Measurements from ENCODE around the gene PRX.
"Not testable (repeated sequence)": the region's sequence is repeated elsewhere in the genome, so short reads cannot be mapped to it uniquely, and the experiment has no call there.

PRX gene

GRCh38 chr19:40414542-40415535 lies 1.7 kb upstream of the PRX start:
- no peak for DNase-seq
- TF ChIP-seq GATA1 (IDR thresholded peaks at IDR 0.05; ENCODE audit: low read depth, low read length) (no peak), POLR2A (IDR thresholded peaks at IDR 0.05; ENCODE audit: low read length) (no peak)

GRCh38 chr19:40412866-40413265 lies 312 bp downstream of the PRX start:
- TF ChIP-seq GATA1 (IDR thresholded peaks at IDR 0.05; ENCODE audit: low read depth, low read length) (no peak), POLR2A (IDR thresholded peaks at IDR 0.05; ENCODE audit: low read length) (no peak)
- DNase-seq: no peak

- TF ChIP-seq POLR2A (IDR thresholded peaks at IDR 0.05; ENCODE audit: low read length) (no peak), GATA1 (IDR thresholded peaks at IDR 0.05; ENCODE audit: low read depth, low read length) (no peak)
- DNase-seq: no peak
Measured at GRCh38 chr19:40411958-40412499, 1.1 kb downstream of the PRX start.

- TF ChIP-seq GATA1 (IDR thresholded peaks at IDR 0.05; ENCODE audit: low read depth, low read length) (no peak), POLR2A (IDR thresholded peaks at IDR 0.05; ENCODE audit: low read length) (no peak)
- DNase-seq: no peak
Measured at GRCh38 chr19:40411125-40411842, 1.9 kb downstream of the PRX start.

- DNase-seq: no peak
- TF ChIP-seq GATA1 (IDR thresholded peaks at IDR 0.05; ENCODE audit: low read depth, low read length) (no peak), POLR2A (IDR thresholded peaks at IDR 0.05; ENCODE audit: low read length) (no peak)
Measured at GRCh38 chr19:40410030-40410389, 3.2 kb downstream of the PRX start.

GRCh38 chr19:40408598-40408925 lies 4.6 kb downstream of the PRX start:
- not testable (repeated sequence) for DNase-seq

GRCh38 chr19:40407714-40408597 lies 5.2 kb downstream of the PRX start:
- peak; percentile 63 to 75 for DNase-seq
- TF ChIP-seq GATA1 (IDR thresholded peaks at IDR 0.05; ENCODE audit: low read depth, low read length) (no peak), POLR2A (IDR thresholded peaks at IDR 0.05; ENCODE audit: low read length) (no peak)

GRCh38 chr19:40403262-40403984 lies 9.8 kb downstream of the PRX start:
- peak; percentile 80 to 82 for DNase-seq
- TF ChIP-seq POLR2A (IDR thresholded peaks at IDR 0.05; ENCODE audit: low read length) (no peak), GATA1 (IDR thresholded peaks at IDR 0.05; ENCODE audit: low read depth, low read length) (no peak)

- DNase-seq: no peak
- TF ChIP-seq GATA1 (IDR thresholded peaks at IDR 0.05; ENCODE audit: low read depth, low read length): no peak
- TF ChIP-seq POLR2A (IDR thresholded peaks at IDR 0.05; ENCODE audit: low read length): no peak
Measured at GRCh38 chr19:40400559-40400958, 12.6 kb downstream of the PRX start.

- DNase-seq: peak; percentile 69 to 75
- no peak for TF ChIP-seq POLR2A (IDR thresholded peaks at IDR 0.05; ENCODE audit: low read length)
- TF ChIP-seq GATA1 (IDR thresholded peaks at IDR 0.05; ENCODE audit: low read depth, low read length): no peak
Measured at GRCh38 chr19:40398417-40399131, 14.6 kb downstream of the PRX start.

- no peak for DNase-seq
- TF ChIP-seq POLR2A (IDR thresholded peaks at IDR 0.05; ENCODE audit: low read length): no peak
- no peak for TF ChIP-seq GATA1 (IDR thresholded peaks at IDR 0.05; ENCODE audit: low read depth, low read length)
Measured at GRCh38 chr19:40397568-40397906, 15.6 kb downstream of the PRX start.

- TF ChIP-seq POLR2A (IDR thresholded peaks at IDR 0.05; ENCODE audit: low read length) (no peak), GATA1 (IDR thresholded peaks at IDR 0.05; ENCODE audit: low read depth, low read length) (no peak)
- DNase-seq: no peak
Measured at GRCh38 chr19:40396886-40397567, 16.2 kb downstream of the PRX start.

All from erythroblast (primary cell).